CD8-positive, alpha-beta memory T cell (primary cell): ENCODE measurements around the gene MT1M. TPM values are rescaled to one million over a fixed set of nuclear protein-coding genes. Genes with fewer than 3 reads are reported as not detected.
"Not testable (repeated sequence)": the region's sequence is repeated elsewhere in the genome, so short reads cannot be mapped to it uniquely, and the experiment has no call there.

Source experiments
- CTCF ChIA-PET: fragments of 350-600 bp; sonication (Branson Sonifier 250); formaldehyde crosslinking; loops from one replicate; lab custom pipeline; 2021; ENCODE audit warnings: antibody characterized with exemption; lab: Charles Lee
- POLR2A ChIA-PET: fragments of 350-600 bp; sonication (Branson Sonifier 250); formaldehyde crosslinking; loops from one replicate; lab custom pipeline; 2021; ENCODE audit warnings: antibody characterized with exemption; lab: Charles Lee
- DNase-seq, 5 donors: peaks; one replicate each; pipeline versions ENCODE4 v3.0.0 to v3.0.0-alpha.2; 2020 to 2022; ENCODE audit warnings: mixed read lengths in 1 of 5
- H3K27ac ChIP-seq: one replicate; pipeline ENCODE4 v1.7.0; 2013; ENCODE audit warnings: low read depth, mild to moderate bottlenecking, low read length, moderate library complexity
- H3K27me3 ChIP-seq: 2 replicates; pipeline ENCODE4 v1.7.0; 2013; ENCODE audit warnings: low read length, mild to moderate bottlenecking; ENCODE audit not compliant: insufficient read depth, poor library complexity, severe bottlenecking
- H3K36me3 ChIP-seq: 2 replicates; pipeline ENCODE4 v1.7.0; 2013; ENCODE audit warnings: mild to moderate bottlenecking, low read length, moderate library complexity; ENCODE audit not compliant: insufficient read depth
- H3K4me1 ChIP-seq: 2 replicates; pipeline ENCODE4 v1.7.0; 2013; ENCODE audit warnings: mild to moderate bottlenecking, low read length, moderate library complexity; ENCODE audit not compliant: insufficient read depth
- H3K4me3 ChIP-seq: 2 replicates; pipeline ENCODE4 v1.7.0; 2013; ENCODE audit warnings: mild to moderate bottlenecking, low read length
- H3K9me3 ChIP-seq: 2 replicates; pipeline ENCODE4 v1.7.0; 2013; ENCODE audit warnings: mild to moderate bottlenecking, low read length
- H3K27ac Mint-ChIP-seq, 8 donors: one replicate each; pipeline ENCODE4 v1.8.0; 2020 to 2021; ENCODE audit warnings: mixed read lengths in 8 of 8, mild to moderate bottlenecking in 6 of 8, inconsistent platforms in 3 of 8, moderate library complexity in 3 of 8
- H3K27me3 Mint-ChIP-seq, 2 donors: one replicate each; pipeline ENCODE4 v1.8.0; 2020 to 2021; ENCODE audit warnings: mixed read lengths in 2 of 2, mild to moderate bottlenecking in 1 of 2, moderate library complexity in 1 of 2
- H3K36me3 Mint-ChIP-seq, 3 donors: one replicate each; pipeline ENCODE4 v1.8.0; 2020 to 2021; ENCODE audit warnings: mixed read lengths in 3 of 3, inconsistent platforms in 1 of 3, mild to moderate bottlenecking in 1 of 3
- H3K4me1 Mint-ChIP-seq, 3 donors: one replicate each; pipeline ENCODE4 v1.8.0; 2020 to 2021; ENCODE audit warnings: mixed read lengths in 3 of 3, inconsistent platforms in 1 of 3, mild to moderate bottlenecking in 1 of 3
- H3K4me3 Mint-ChIP-seq, 7 donors: one replicate each; pipeline ENCODE4 v1.8.0; 2020 to 2021; ENCODE audit warnings: mixed read lengths in 7 of 7, mild to moderate bottlenecking in 6 of 7, moderate library complexity in 4 of 7, inconsistent platforms in 2 of 7
- H3K9me3 Mint-ChIP-seq, 5 donors: one replicate each; pipeline ENCODE4 v1.8.0; 2020 to 2022; ENCODE audit warnings: mixed read lengths in 5 of 5, mild to moderate bottlenecking in 3 of 5, moderate library complexity in 2 of 5, inconsistent platforms in 1 of 5
- polyA plus RNA-seq: library from polyadenylated mRNA; unstranded; fragments of 300-500 nt; fragmentation: Illumina TruSeq; gene quantifications from one replicate; pipeline ENCODE4 v1.2.3, GENCODE V29; 2021
- total RNA-seq, 2 experiments: library from RNA; stranded (reverse); gene quantifications; one replicate each; pipeline ENCODE4 v1.2.3, GENCODE V29; 2021

Gene MT1M
- total and polyA plus RNA-seq, 3 experiments from 2014 or later: not detected

- H3K4me3 ChIP-seq, H3K36me3 ChIP-seq, DNase-seq, H3K9me3 ChIP-seq, H3K9me3 Mint-ChIP-seq, H3K36me3 Mint-ChIP-seq, H3K4me1 ChIP-seq, H3K27ac ChIP-seq: not testable (repeated sequence)
- CTCF ChIA-PET: interaction anchor here (0.6 to 2.5 kb wide), 3 partner anchors 27 to 209 kb away, joined by 3 to 17 read pairs (median 4); no protein-coding TSS in a partner anchor
- peak overlapping the region in 1 of 8 donors; percentile 33 for H3K27ac Mint-ChIP-seq
- peaks cover 16% of the 10 kb centered on the region for H3K27me3 ChIP-seq
- H3K4me3 Mint-ChIP-seq: peak overlapping the region in 5 of 7 donors; percentile 29 to 69 (median 42)
- peaks cover 27 to 32% of the 10 kb centered on the region in 2 donors for H3K27me3 Mint-ChIP-seq
- POLR2A ChIA-PET: interaction anchor here (0.5 kb wide), 1 partner anchor 13 kb away, joined by 3 read pairs; no protein-coding TSS in a partner anchor
- peaks cover 11 to 18% (median 16%) of the 10 kb centered on the region in 3 donors for H3K4me1 Mint-ChIP-seq
Observed at GRCh38 chr16:56674570-56674969, 42.1 kb downstream of the MT1M start.

- no peaks in the 10 kb centered on the region for H3K9me3 ChIP-seq
- POLR2A ChIA-PET: interaction anchor here (0.6 kb wide), 1 partner anchor 737 kb away, joined by 4 read pairs; no protein-coding TSS in a partner anchor
- H3K4me1 ChIP-seq: peaks cover 3% of the 10 kb centered on the region
- H3K9me3 Mint-ChIP-seq: no peaks in the 10 kb centered on the region
- peak overlapping the region; percentile 38 to 87 (median 81) for H3K4me3 Mint-ChIP-seq
- peaks cover 5% of the 10 kb centered on the region for H3K27me3 ChIP-seq
- H3K36me3 ChIP-seq: no peaks in the 10 kb centered on the region
- H3K27ac ChIP-seq: no peak overlapping the region
- H3K36me3 Mint-ChIP-seq: peaks cover 0 to 1% (median 0%) of the 10 kb centered on the region in 3 donors
- H3K4me3 ChIP-seq: peak overlapping the region; percentile 28
- peak in 3 of 5 donors; percentile 43 to 75 (median 63) for DNase-seq
- H3K27me3 Mint-ChIP-seq: peaks cover 17 to 23% of the 10 kb centered on the region in 2 donors
- H3K27ac Mint-ChIP-seq: peak overlapping the region in 2 of 8 donors; percentile 7 to 12
- CTCF ChIA-PET: interaction anchor here (0.9 to 3.8 kb wide), 3 partner anchors 13 to 99 kb away, joined by 3 to 21 read pairs (median 4); no protein-coding TSS in a partner anchor
- peaks cover 10 to 14% (median 11%) of the 10 kb centered on the region in 3 donors for H3K4me1 Mint-ChIP-seq
Observed at GRCh38 chr16:56675685-56676210, 43.3 kb downstream of the MT1M start.

GRCh38 chr16:56677474-56677873 lies 45.0 kb downstream of the MT1M start:
- no peaks in the 10 kb centered on the region for H3K9me3 Mint-ChIP-seq
- H3K4me3 ChIP-seq: no peak overlapping the region
- peaks cover 19 to 21% (median 19%) of the 10 kb centered on the region in 3 donors for H3K4me1 Mint-ChIP-seq
- H3K4me3 Mint-ChIP-seq: peak overlapping the region in 2 of 7 donors; percentile 40 to 75
- no peaks in the 10 kb centered on the region for H3K9me3 ChIP-seq
- no peaks in the 10 kb centered on the region for H3K27me3 ChIP-seq
- no peak overlapping the region for H3K27ac Mint-ChIP-seq
- H3K27ac ChIP-seq: no peak overlapping the region
- peaks cover 9% of the 10 kb centered on the region for H3K4me1 ChIP-seq
- DNase-seq: no peak
- H3K36me3 Mint-ChIP-seq: peaks cover 0 to 3% (median 0%) of the 10 kb centered on the region in 3 donors
- CTCF ChIA-PET: interaction anchor here (1.2 to 3.8 kb wide), 3 partner anchors 15 to 100 kb away, joined by 3 to 21 read pairs (median 5); no protein-coding TSS in a partner anchor
- no peaks in the 10 kb centered on the region for H3K36me3 ChIP-seq
- POLR2A ChIA-PET: interaction anchor here (0.6 to 0.8 kb wide), 2 partner anchors 24 to 93 kb away, joined by 3 to 4 read pairs; no protein-coding TSS in a partner anchor
- peaks cover 7 to 8% of the 10 kb centered on the region in 2 donors for H3K27me3 Mint-ChIP-seq

- POLR2A ChIA-PET: no interaction called here
- CTCF ChIA-PET: interaction anchor here (3.8 kb wide), 1 partner anchor 23 kb away, joined by 21 read pairs; no protein-coding TSS in a partner anchor
- Histone ChIP-seq H3K4me3 (no peak overlapping the region), H3K27me3 (no peaks in the 10 kb centered on the region), H3K4me1 (peaks cover 21% of the 10 kb centered on the region), H3K36me3 (no peaks in the 10 kb centered on the region), H3K27ac (no peak overlapping the region), H3K9me3 (no peaks in the 10 kb centered on the region)
- Mint-ChIP-seq H3K4me1 (peaks cover 34 to 36% (median 34%) of the 10 kb centered on the region in 3 donors), H3K27ac (peak overlapping the region in 1 of 8 donors; percentile 51), H3K4me3 (peak overlapping the region in 1 of 7 donors; percentile 0), H3K36me3 (peaks cover 0 to 3% (median 1%) of the 10 kb centered on the region in 3 donors), H3K27me3 (peaks cover under 1 to 5% of the 10 kb centered on the region in 2 donors), H3K9me3 (no peaks in the 10 kb centered on the region)
- no peak for DNase-seq
Observed at GRCh38 chr16:56679078-56679730, 46.7 kb downstream of the MT1M start.

DNA sequence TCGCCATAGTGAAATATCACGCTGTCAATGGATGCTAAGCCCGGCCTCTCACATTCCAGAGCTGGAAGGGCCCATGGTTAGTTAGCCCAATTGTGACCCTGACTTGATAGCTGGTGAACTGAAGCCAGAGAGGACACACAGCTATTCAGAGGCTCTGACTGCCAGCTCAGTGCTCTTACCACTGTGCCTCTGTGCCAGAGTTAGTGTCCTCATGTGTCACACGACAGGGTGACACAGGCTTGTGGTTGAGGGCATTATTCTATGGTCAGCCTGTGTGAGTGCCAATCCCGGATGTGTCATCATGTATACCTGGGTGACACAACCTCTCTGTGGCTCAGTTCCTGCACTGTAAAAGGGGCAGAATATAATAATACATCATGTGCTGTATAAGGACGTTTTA lies 47.4 kb downstream of the MT1M start:
- DNase-seq: no peak
- Mint-ChIP-seq H3K4me1 (peaks cover 37 to 41% (median 38%) of the 10 kb centered on the region in 3 donors), H3K4me3 (peak overlapping the region in 1 of 7 donors; percentile 0), H3K27me3 (peaks cover 0 to 5% of the 10 kb centered on the region in 2 donors), H3K36me3 (peaks cover 0 to 3% (median 3%) of the 10 kb centered on the region in 3 donors), H3K9me3 (no peaks in the 10 kb centered on the region), H3K27ac (peak overlapping the region in 4 of 8 donors; percentile 19 to 75 (median 38))
- Histone ChIP-seq H3K9me3 (no peaks in the 10 kb centered on the region), H3K27me3 (no peaks in the 10 kb centered on the region), H3K36me3 (no peaks in the 10 kb centered on the region), H3K27ac (no peak overlapping the region), H3K4me1 (peaks cover 21% of the 10 kb centered on the region), H3K4me3 (no peak overlapping the region)
- ChIA-PET CTCF (no interaction called here), POLR2A (no interaction called here)

- peak; percentile 72 to 93 (median 86) for DNase-seq
- peak within 1 kb of the TSS; percentile 70 for H3K27ac ChIP-seq
- Mint-ChIP-seq H3K4me3 (peak within 1 kb of the TSS; percentile 94 to 98 (median 97)), H3K27me3 (no peaks in the 10 kb centered on the region), H3K36me3 (peaks cover 3 to 6% (median 6%) of the 10 kb centered on the region in 3 donors), H3K9me3 (peaks cover 0 to 3% (median 0%) of the 10 kb centered on the region in 5 donors), H3K27ac (peak within 1 kb of the TSS; percentile 90 to 98 (median 97)), H3K4me1 (peaks cover 26 to 29% (median 27%) of the 10 kb centered on the region in 3 donors)
- no peaks in the 10 kb centered on the region for H3K9me3 ChIP-seq
- H3K36me3 ChIP-seq: no peaks in the 10 kb centered on the region
- ChIA-PET POLR2A (interaction anchor here (0.7 to 1.9 kb wide), 10 partner anchors 20 to 250 kb away, joined by 3 to 7 read pairs (median 4); partner anchors contain the start of genes HERPUD1, MT1E, MT1F and MT2A), CTCF (interaction anchor here (1.3 to 1.9 kb wide), 5 partner anchors 9 to 38 kb away, joined by 3 to 7 read pairs (median 4); no protein-coding TSS in a partner anchor)
- peak within 1 kb of the TSS; percentile 86 for H3K4me3 ChIP-seq
- H3K27me3 ChIP-seq: no peaks in the 10 kb centered on the region
- H3K4me1 ChIP-seq: peaks cover 17% of the 10 kb centered on the region
Observed at GRCh38 chr16:56681939-56682702, 49.7 kb downstream of the MT1M start, which contains the start of gene MT1X. Gene MT1X, plus strand, starts transcription at chr16:56682470. Its CDS starts 71 bp downstream, at chr16:56682541.
